Hepatocyte (in vitro differentiated cells): Measurements from ENCODE around the gene ZNF282.

ENCODE experiments used
- EZH2 ChIP-seq: fragments of 200-600 bp; sonication (generic); IDR thresholded peaks from 2 replicates; pipeline ENCODE4 v1.6.1; 2016; ENCODE audit warnings: antibody characterized with exemption, mild to moderate bottlenecking, borderline replicate concordance
- EZH2phosphoT487 ChIP-seq: fragments of 200-600 bp; sonication (generic); IDR thresholded peaks from one replicate; pipeline ENCODE4 v1.6.1; 2018; ENCODE audit warnings: antibody characterized with exemption, mild to moderate bottlenecking, low read depth, moderate library complexity; ENCODE audit not compliant: unreplicated experiment, severe bottlenecking
- TF ChIP-seq, protein P1 (sequence below): fragments of 200-600 bp; sonication (generic); IDR thresholded peaks from 2 replicates; pipeline ENCODE4 v1.5.1; 2016; ENCODE audit warnings: antibody characterized with exemption, mild to moderate bottlenecking; ENCODE audit not compliant: poor library complexity

DNA sequence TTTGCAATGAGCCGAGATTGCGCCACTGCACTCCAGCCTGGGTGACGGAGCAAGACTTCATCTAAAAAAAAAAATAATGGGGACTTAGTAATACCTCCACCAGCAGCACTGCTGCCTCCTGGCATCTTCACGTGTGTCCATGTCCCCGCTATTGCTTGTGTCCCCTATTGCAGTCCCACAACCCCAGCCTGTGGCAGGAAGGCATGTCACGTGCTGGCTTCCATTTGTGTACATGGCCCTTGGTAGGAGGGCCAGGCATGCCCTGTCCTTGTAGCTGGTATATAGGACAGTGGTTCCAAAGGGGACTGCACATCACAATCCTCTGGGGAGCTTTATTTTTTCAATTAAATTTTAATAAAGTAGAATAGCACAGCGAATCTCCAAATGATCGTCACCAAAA, 72.4 kb downstream of the ZNF282 start:
- TF ChIP-seq, protein P1, sequence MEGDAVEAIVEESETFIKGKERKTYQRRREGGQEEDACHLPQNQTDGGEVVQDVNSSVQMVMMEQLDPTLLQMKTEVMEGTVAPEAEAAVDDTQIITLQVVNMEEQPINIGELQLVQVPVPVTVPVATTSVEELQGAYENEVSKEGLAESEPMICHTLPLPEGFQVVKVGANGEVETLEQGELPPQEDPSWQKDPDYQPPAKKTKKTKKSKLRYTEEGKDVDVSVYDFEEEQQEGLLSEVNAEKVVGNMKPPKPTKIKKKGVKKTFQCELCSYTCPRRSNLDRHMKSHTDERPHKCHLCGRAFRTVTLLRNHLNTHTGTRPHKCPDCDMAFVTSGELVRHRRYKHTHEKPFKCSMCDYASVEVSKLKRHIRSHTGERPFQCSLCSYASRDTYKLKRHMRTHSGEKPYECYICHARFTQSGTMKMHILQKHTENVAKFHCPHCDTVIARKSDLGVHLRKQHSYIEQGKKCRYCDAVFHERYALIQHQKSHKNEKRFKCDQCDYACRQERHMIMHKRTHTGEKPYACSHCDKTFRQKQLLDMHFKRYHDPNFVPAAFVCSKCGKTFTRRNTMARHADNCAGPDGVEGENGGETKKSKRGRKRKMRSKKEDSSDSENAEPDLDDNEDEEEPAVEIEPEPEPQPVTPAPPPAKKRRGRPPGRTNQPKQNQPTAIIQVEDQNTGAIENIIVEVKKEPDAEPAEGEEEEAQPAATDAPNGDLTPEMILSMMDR, result no peak
- no peak for TF ChIP-seq EZH2phosphoT487
- TF ChIP-seq EZH2, result no peak
